Glomerular visceral epithelial cell (primary cell): ENCODE data around the gene ITIH1.

ENCODE experiments used
- DNase-seq: peaks from one replicate; pipeline ENCODE4 v3.0.0-alpha.2; 2016; ENCODE audit errors: extremely low spot score

Gene ITIH1

DNA sequence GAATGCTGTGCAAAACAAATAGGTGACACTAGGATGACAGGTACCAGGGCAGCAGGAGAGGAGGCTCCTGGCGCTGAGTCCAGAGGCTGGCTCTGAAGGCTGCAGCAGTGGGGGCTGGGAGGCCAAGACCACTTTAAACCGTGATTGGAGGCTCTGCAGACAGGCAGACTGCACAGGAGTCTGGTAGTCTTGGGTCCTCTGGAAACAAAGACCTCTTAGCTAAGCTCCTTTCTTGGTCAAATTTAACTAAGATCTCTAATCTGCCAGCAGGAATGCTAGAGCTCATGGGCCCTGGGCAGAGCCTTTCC lies 61.8 kb downstream of the ITIH1 start:
- no peak for DNase-seq

DNA sequence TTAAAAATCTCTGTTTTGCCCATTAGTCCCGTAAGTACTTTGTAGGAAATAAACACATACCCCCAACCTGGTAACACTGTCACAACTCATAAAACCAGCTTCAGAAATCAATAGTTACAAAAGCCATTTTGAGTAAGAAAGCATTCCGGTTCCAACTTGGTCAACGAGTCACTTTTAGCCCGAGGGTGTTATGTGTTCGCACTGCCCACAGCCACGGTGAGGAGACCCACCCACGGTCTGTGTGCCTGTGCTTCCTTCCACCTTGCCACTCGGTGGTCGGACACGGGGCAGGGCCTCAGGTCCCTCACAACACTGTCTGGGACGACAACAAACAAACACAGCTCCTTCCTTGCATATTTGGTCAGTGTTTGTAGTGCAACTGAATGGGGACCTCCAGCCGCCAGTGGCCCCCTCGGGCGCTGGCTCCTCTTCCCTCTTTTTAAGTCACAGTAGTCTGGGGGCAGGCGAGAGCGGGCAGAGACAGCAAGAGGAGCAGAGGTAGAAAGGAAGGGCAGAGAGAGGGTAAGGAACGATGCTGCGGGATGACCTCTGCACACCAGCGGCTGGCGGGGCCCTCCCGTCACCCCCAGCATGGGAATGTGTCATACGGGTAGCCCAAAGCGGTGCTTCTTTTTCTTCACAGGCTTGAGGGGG lies 62.6 kb downstream of the ITIH1 start:
- DNase-seq: no peak

DNA sequence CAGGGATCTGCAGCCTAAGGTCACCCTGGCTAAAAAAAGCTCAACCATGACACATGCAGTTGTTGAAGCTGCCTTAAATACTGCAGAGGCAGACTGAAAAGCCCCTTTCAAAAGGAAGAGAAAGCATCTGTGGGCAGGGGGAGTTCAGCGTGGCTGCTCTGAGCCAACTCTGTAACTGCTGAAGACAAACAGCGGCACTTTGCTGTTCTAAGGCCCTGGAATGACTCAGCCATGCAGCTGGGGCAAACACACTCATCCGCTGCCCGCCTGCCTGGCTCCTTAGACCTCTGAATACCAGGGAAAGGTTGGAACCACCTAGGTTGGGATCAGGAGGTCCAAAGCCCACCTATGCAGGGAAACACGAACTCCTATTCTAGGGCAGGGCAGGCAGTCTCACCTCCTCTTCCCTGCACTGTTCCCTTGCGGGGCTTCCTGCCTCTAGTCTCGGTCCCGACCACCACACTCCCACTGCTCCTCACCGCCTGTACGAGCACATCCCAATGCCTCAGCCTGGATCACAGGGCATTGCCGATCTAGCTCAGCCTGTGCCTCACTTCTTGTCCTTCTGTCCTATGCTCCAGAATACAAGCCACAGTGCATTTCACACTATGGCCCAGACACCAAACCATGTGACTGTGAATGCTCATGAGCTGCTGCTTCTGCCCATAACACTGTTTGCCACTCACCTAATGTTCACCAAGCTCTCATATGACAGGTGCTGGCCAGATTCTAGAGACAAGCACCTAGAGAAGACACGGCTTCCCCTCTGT lies 64.0 kb downstream of the ITIH1 start:
- no peak for DNase-seq
